Peyer's patch (tissue), 4 donors: ENCODE measurements around the gene PTPN14.

Experiments used
- POLR2A ChIP-seq, 2 donors: fragments of 450-650 bp; IDR thresholded peaks; one replicate each; pipeline ENCODE4 v1.5.1; 2017; ENCODE audit warnings: antibody characterized with exemption in 2 of 2, mild to moderate bottlenecking in 2 of 2, moderate library complexity in 2 of 2
- TF ChIP-seq, protein P1 (sequence below), 6 experiments: fragments of 450-650 bp in 4 of 6; fragments of 200-600 bp in 2 of 6; sonication (generic) in 1 of 6; IDR thresholded peaks; one replicate each; pipeline ENCODE4 v1.5.1; 2017 to 2019; ENCODE audit warnings: antibody characterized with exemption in 6 of 6, mild to moderate bottlenecking in 3 of 6, moderate library complexity in 1 of 6

DNA sequence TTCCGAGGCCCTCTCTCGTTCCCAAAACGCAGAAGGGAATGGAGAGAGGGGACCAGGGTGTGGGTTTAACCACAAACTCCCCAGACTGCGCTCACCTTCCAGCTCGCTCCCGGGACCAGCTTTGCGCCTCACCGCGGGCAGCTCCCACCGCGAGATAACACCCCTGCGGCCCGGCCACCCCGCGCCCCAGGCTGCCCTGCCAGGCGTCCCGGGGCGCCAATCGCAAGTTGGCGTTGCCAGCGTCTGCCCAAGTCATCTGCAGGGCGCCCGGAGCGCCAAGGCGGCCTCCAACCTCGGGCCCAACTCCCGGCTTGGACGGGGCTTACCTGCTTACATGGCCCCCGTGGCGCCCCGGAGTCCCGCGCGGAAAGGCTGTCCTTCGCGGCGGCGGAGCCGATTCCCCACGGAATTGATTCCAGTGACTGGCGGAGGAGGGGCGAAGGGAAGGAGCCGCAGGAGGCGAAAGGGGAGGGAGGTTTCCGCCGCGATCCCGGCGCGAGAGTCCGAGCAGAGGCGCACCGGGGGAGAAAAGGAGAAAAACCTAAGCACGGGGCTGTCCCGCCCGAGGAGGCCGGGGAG lies 456 bp downstream of the PTPN14 start:
- TF ChIP-seq, protein P1, sequence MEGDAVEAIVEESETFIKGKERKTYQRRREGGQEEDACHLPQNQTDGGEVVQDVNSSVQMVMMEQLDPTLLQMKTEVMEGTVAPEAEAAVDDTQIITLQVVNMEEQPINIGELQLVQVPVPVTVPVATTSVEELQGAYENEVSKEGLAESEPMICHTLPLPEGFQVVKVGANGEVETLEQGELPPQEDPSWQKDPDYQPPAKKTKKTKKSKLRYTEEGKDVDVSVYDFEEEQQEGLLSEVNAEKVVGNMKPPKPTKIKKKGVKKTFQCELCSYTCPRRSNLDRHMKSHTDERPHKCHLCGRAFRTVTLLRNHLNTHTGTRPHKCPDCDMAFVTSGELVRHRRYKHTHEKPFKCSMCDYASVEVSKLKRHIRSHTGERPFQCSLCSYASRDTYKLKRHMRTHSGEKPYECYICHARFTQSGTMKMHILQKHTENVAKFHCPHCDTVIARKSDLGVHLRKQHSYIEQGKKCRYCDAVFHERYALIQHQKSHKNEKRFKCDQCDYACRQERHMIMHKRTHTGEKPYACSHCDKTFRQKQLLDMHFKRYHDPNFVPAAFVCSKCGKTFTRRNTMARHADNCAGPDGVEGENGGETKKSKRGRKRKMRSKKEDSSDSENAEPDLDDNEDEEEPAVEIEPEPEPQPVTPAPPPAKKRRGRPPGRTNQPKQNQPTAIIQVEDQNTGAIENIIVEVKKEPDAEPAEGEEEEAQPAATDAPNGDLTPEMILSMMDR (IDR thresholded peaks at IDR 0.05) = no peak
- no peak for TF ChIP-seq POLR2A (IDR thresholded peaks at IDR 0.05)
